K562 (cell line): ENCODE data around the gene GNG11. TPM values are rescaled to one million over a fixed set of nuclear protein-coding genes. Genes with fewer than 3 reads are reported as not detected.

Experiments
- ATAC-seq: fragments of 200-7000 bp; cut with Tn5 transposase; 3 replicates; pipeline ENCODE4 v1.9.1; 2020; ENCODE audit warnings: moderate library complexity
- BruUV-seq: library from RNA; stranded (reverse); fragments of 400-500 nt; replicated peaks from 2 replicates; lab custom pipeline; 2021; lab: Mats Ljungman, UMichigan
- CTCF ChIA-PET: fragments of 300-600 bp; formaldehyde crosslinking; extraction: SDS; loops from one replicate; lab custom pipeline; 2021; ENCODE audit warnings: low intra/inter-chr PET ratio; lab: Yijun Ruan, JAX
- POLR2A ChIA-PET: fragments of 300-600, 350-650 bp; sonication (Branson Sonifier 250); formaldehyde crosslinking; extraction: SDS; loops from one replicate; lab custom pipeline; 2021; ENCODE audit warnings: antibody characterized with exemption, inconsistent platforms; lab: Yijun Ruan, JAX
- DNase-seq, 4 experiments: peaks; one replicate each; pipeline versions ENCODE4 v3.0.0 to v3.0.0-alpha.2; 2011 to 2018; ENCODE audit warnings: low spot score in 3 of 4, mixed read lengths in 3 of 4; ENCODE audit errors: extremely low read depth in 1 of 4
- FAIRE-seq: peaks from 2 replicates; lab custom pipeline; 2011; peaks lifted over from hg19 to GRCh38; lab: Jason Lieb, UNC
- H2AFZ ChIP-seq: 2 replicates; pipeline ENCODE4 v1.6.0; 2011; ENCODE audit warnings: low read depth, low read length, control low read depth, inconsistent platforms
- H3K27ac ChIP-seq: fragments of 200-600 bp; 3 replicates; pipeline ENCODE4 v1.8.0; 2011; ENCODE audit warnings: low read depth, mild to moderate bottlenecking, control low read depth, inconsistent platforms, low read length, moderate library complexity, mixed read lengths; ENCODE audit errors: extremely low read depth
- H3K27me3 ChIP-seq, 2 experiments: fragments of 300-600 bp in 1 of 2; 2 replicates in 1 of 2; 3 replicates in 1 of 2; pipeline versions ENCODE4 v1.6.0 to v1.8.0; 2011; ENCODE audit warnings: inconsistent platforms in 2 of 2, low read length in 2 of 2, mild to moderate bottlenecking in 1 of 2, mixed read lengths in 1 of 2, moderate library complexity in 1 of 2; ENCODE audit not compliant: control insufficient read depth in 2 of 2, insufficient read depth in 2 of 2
- H3K36me3 ChIP-seq: fragments of 300-600 bp; 3 replicates; pipeline ENCODE4 v1.8.0; 2011; ENCODE audit warnings: mild to moderate bottlenecking, low read length, inconsistent platforms; ENCODE audit not compliant: control insufficient read depth, insufficient read depth
- H3K4me1 ChIP-seq, 2 experiments: fragments of 200-600 bp in 1 of 2; replicated peaks in 1 of 2; 2 replicates in 1 of 2; 3 replicates in 1 of 2; pipeline versions ENCODE4 v1.5.1 to v1.8.0; 2011; ENCODE audit warnings: inconsistent platforms in 2 of 2, low read length in 2 of 2, mild to moderate bottlenecking in 1 of 2, mixed read lengths in 1 of 2, moderate library complexity in 1 of 2; ENCODE audit not compliant: control insufficient read depth in 2 of 2, insufficient read depth in 2 of 2
- H3K4me2 ChIP-seq: 2 replicates; pipeline ENCODE4 v1.6.1; 2011; ENCODE audit warnings: low read length, control low read depth, inconsistent platforms, mixed read lengths; ENCODE audit not compliant: insufficient read depth
- H3K4me3 ChIP-seq: fragments of 200-600 bp; sonication (generic), shearing (Covaris generic); 2 replicates; pipeline ENCODE4 v1.5.1; 2016; ENCODE audit warnings: control low read depth, inconsistent platforms
- H3K79me2 ChIP-seq: fragments of 200-600 bp; 3 replicates; pipeline ENCODE4 v1.8.0; 2011; ENCODE audit warnings: low read length, inconsistent platforms; ENCODE audit not compliant: control insufficient read depth, insufficient read depth
- H3K9ac ChIP-seq, 2 experiments: 2 replicates each; pipeline versions ENCODE4 v1.6.0 to v1.6.1; 2011; ENCODE audit warnings: low read depth in 2 of 2, low read length in 2 of 2, control low read depth in 1 of 2, inconsistent platforms in 1 of 2, mild to moderate bottlenecking in 1 of 2, mixed read lengths in 1 of 2; ENCODE audit not compliant: insufficient read depth in 1 of 2
- H3K9me1 ChIP-seq: one replicate; pipeline ENCODE4 v1.6.0; 2011; ENCODE audit warnings: inconsistent platforms, mild to moderate bottlenecking, low read length, moderate library complexity; ENCODE audit not compliant: control insufficient read depth, insufficient read depth
- H3K9me3 ChIP-seq: replicated peaks from 2 replicates; pipeline ENCODE4 v1.5.1; 2011; ENCODE audit warnings: low read depth, low read length, inconsistent platforms; ENCODE audit not compliant: control insufficient read depth, insufficient read depth
- H4K20me1 ChIP-seq: replicated peaks from 2 replicates; pipeline ENCODE4 v1.6.1; 2011; ENCODE audit warnings: low read length, inconsistent platforms, mixed read lengths; ENCODE audit not compliant: control insufficient read depth, insufficient read depth
- MECOM ChIP-seq: fragments of 250-450 bp; sonication (Bioruptor Pico); IDR thresholded peaks from 2 replicates; pipeline ENCODE4 v1.8.0; 2022; ENCODE audit warnings: inconsistent platforms
- MTA2 ChIP-seq: fragments of 450-650 bp; IDR thresholded peaks from 2 replicates; pipeline ENCODE4 v1.6.1; 2016; ENCODE audit warnings: low read depth
- NELFE ChIP-seq: IDR thresholded peaks from 2 replicates; pipeline ENCODE4 v1.6.1; 2011; ENCODE audit warnings: mild to moderate bottlenecking; ENCODE audit not compliant: insufficient read depth, insufficient read length
- NFYB ChIP-seq: IDR thresholded peaks from 2 replicates; pipeline ENCODE4 v1.6.1; 2011; ENCODE audit warnings: mild to moderate bottlenecking, moderate library complexity; ENCODE audit not compliant: insufficient read length; ENCODE audit errors: extremely low read depth
- PCBP1 ChIP-seq: fragments of 200-400 bp; formaldehyde crosslinking; IDR thresholded peaks from 2 replicates; pipeline ENCODE4 v1.6.1; 2018; ENCODE audit warnings: mild to moderate bottlenecking, low read depth, low read length; ENCODE audit not compliant: poor library complexity, severe bottlenecking
- TFAM ChIP-seq: fragments of 250-450 bp; sonication (Bioruptor Pico); conservative IDR thresholded peaks from 2 replicates; pipeline ENCODE4 v1.5.0; 2021; ENCODE audit warnings: mild to moderate bottlenecking, moderate library complexity
- TGIF2 ChIP-seq: sonication (generic); formaldehyde crosslinking; IDR thresholded peaks from 2 replicates; pipeline ENCODE4 v1.8.1; 2022; ENCODE audit warnings: mild to moderate bottlenecking, missing genetic modification reagents, moderate library complexity
- TSHZ1 ChIP-seq: fragments of 250-450 bp; sonication (Bioruptor Pico); IDR thresholded peaks from 2 replicates; pipeline ENCODE4 v1.4.0; 2020; ENCODE audit warnings: mild to moderate bottlenecking, moderate library complexity
- ZNF395 ChIP-seq: fragments of 200-800 bp; sonication (Bioruptor generic); IDR thresholded peaks from 2 replicates; pipeline ENCODE4 v1.6.1; 2017; ENCODE audit warnings: missing genetic modification characterization, missing compliant biosample characterization
- ZNF77 ChIP-seq: fragments of 250-450 bp; sonication (Bioruptor Pico); IDR thresholded peaks from 2 replicates; pipeline ENCODE4 v1.5.0; 2020
- WGBS: fragments of 100-300 bp; shearing (Covaris generic); methylation state at CpG from one replicate; pipeline ENCODE4 v1.1.6; 2016; ENCODE audit warnings: low coverage, mixed read lengths; ENCODE audit not compliant: insufficient coverage; ENCODE audit errors: missing lambda C conversion rate; 5-methylcytosine and 5-hydroxymethylcytosine counted together
- in situ Hi-C: fragments of 300-500 bp; cut with MboI; formaldehyde crosslinking; loops from 4 replicates; pipeline ENCODE4 v1.15.0; 2018; ENCODE audit warnings: inconsistent platforms, mixed read lengths
- intact Hi-C: fragments of 100-400 bp; cut with micrococcal nuclease; formaldehyde crosslinking; loops from 2 replicates; pipeline ENCODE4 v1.14.2; 2022
- polyA plus RNA-seq, 8 experiments: library from polyadenylated mRNA; depleted of rRNA in 4 of 8; stranded (reverse) in 5 of 8; unstranded in 3 of 8; fragments of >200 nt; fragmentation: Nextera tagmentation in 2 of 8; fragmentation: Illumina TruSeq in 1 of 8; extraction: Ambion mirVana in 2 of 8; extraction: Trizol in 1 of 8; gene quantifications; 2 replicates each; pipeline versions ENCODE4 v1.2.1 to v1.2.3, GENCODE V29; 2011 to 2014; ENCODE audit warnings: inconsistent platforms in 1 of 8, missing spikeins in 1 of 8
- total RNA-seq, 7 experiments: library from RNA; depleted of rRNA in 6 of 7; stranded (reverse); fragments of >200 nt in 6 of 7; fragmentation: Illumina TruSeq in 2 of 7; extraction: Trizol in 2 of 7; gene quantifications; 2 replicates each; pipeline versions ENCODE4 v1.2.1 to v1.2.3, GENCODE V29; 2011 to 2021; ENCODE audit warnings: low replicate concordance in 1 of 7
- TF ChIP-seq, protein P1 (sequence below), 2 experiments: fragments of 450-650 bp; conservative IDR thresholded peaks; 2 replicates each; pipeline ENCODE4 v1.6.1; 2017; ENCODE audit warnings: mild to moderate bottlenecking in 2 of 2, moderate library complexity in 2 of 2

The GNG11 gene
- total and polyA plus RNA-seq, 9 of the 15 experiments (the other 6 are each of a cell fraction or from before 2014, with no cell fraction given) = 0.06 TPM; not detected in 8

DNA sequence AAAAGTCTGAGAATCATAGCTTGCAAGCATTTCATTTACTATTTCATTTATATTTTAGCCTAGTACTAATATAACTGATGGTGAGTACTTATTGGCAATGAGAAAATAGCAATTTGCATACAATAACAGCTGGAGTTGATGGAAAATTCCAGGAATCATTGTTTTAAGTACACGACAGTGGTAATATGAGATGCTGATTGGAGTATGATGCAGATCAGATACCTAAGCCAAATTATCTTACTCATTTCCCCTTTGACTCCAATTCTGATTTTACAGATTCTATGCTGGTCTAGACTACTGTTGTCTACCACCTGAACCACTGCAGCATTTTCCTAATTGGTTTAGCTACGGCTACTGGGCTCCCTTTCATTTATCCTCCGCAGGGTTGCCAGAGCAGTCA, 36.7 kb downstream of the GNG11 start:
- H3K9ac ChIP-seq = no peak overlapping the region
- H3K4me2 ChIP-seq = no peak overlapping the region
- no peaks in the 10 kb centered on the region for H4K20me1 ChIP-seq
- no peaks in the 10 kb centered on the region for H3K4me1 ChIP-seq
- FAIRE-seq = no peak
- H2AFZ ChIP-seq = no peak overlapping the region
- H3K9me1 ChIP-seq = no peaks in the 10 kb centered on the region
- H3K9me3 ChIP-seq = no peaks in the 10 kb centered on the region
- POLR2A ChIA-PET = interaction anchor here (1.0 kb wide), 1 partner anchor 9 kb away, joined by 3 read pairs; no protein-coding TSS in a partner anchor
- no peak for ATAC-seq
- BruUV-seq = no TSS peak
- TF ChIP-seq PCBP1 (no peak), ZNF395 (no peak), NFYB (no peak), ZNF77 (no peak), TFAM (CRISPR knock-in tag) (no peak), MECOM (CRISPR knock-in tag) (no peak), MTA2 (no peak), TGIF2 (CRISPR knock-in tag) (no peak), NELFE (no peak), TSHZ1 (CRISPR knock-in tag) (no peak)
- TF ChIP-seq, protein P1, sequence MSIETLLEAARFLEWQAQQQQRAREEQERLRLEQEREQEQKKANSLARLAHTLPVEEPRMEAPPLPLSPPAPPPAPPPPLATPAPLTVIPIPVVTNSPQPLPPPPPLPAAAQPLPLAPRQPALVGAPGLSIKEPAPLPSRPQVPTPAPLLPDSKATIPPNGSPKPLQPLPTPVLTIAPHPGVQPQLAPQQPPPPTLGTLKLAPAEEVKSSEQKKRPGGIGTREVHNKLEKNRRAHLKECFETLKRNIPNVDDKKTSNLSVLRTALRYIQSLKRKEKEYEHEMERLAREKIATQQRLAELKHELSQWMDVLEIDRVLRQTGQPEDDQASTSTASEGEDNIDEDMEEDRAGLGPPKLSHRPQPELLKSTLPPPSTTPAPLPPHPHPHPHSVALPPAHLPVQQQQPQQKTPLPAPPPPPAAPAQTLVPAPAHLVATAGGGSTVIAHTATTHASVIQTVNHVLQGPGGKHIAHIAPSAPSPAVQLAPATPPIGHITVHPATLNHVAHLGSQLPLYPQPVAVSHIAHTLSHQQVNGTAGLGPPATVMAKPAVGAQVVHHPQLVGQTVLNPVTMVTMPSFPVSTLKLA (conservative IDR thresholded peaks at IDR 0.05) = no peak
- intact Hi-C loops (no loop called here), in situ Hi-C loops (no loop called here)
- H3K27me3 ChIP-seq = no peaks in the 10 kb centered on the region
- DNase-seq = no peak
- CTCF ChIA-PET = no interaction called here
- 1% methylated on average over 3 of the region's 3 CpGs for WGBS
- H3K79me2 ChIP-seq = no peaks in the 10 kb centered on the region
- H3K4me3 ChIP-seq = no peak overlapping the region
- H3K36me3 ChIP-seq = no peaks in the 10 kb centered on the region
- H3K27ac ChIP-seq = no peak overlapping the region
